ENCODE data around the gene KIF20B.
"Not testable (repeated sequence)": the region's sequence is repeated elsewhere in the genome, so short reads cannot be mapped to it uniquely, and the experiment has no call there.

The KIF20B gene

DNA sequence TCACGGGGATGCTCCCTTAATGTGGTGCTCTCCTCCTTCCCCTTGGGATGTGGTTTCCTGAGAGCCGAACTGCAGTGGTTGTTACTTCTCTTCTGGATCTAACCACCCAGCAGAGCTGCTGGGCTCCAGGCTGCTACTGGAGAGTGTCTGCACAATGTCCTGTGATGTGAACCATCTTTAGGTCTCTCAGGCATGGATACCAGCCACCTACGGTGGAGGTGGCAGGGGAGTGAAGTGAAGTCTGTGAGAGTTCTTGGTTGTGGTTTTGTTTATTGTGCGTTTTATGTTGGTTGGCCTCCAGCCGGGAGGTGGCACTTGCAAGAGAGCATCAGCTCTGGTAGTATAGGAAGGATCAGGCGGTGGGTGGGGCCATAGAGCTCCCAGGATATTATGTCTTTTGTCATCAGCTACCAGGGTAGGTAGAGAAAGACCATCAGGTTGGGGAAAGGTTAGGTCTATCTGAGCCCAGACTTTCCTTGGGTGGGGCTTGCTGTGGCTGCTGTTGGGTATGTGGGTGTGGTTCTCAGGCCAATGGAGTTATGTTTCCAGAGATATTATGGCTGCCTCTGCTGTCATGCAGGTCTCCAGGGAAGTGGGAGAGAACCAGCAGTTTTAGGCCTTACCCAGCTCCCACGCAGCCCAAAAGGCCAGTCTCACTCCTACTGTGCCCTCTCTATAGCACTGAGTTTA is 87.9 kb downstream of the KIF20B start:
- no peak for DNase-seq

DNA sequence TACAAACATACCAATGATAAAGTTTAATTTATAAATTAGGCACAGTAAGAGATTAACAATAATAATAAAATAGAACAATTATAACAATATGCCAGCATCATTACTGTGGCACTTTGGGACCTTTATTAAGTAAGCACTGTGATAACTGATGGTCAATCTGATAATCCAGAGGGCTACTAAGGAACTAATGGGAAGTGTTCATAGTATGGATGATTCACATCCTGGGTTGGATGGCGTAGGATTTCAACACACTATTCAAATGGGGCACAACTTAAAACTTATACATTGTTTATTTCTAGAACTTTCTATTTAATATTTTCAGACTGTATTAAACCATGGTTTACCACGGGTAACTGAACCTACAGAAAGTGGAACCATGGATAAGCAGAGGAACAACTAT is 90.8 kb downstream of the KIF20B start:
- DNase-seq, result no peak

DNA sequence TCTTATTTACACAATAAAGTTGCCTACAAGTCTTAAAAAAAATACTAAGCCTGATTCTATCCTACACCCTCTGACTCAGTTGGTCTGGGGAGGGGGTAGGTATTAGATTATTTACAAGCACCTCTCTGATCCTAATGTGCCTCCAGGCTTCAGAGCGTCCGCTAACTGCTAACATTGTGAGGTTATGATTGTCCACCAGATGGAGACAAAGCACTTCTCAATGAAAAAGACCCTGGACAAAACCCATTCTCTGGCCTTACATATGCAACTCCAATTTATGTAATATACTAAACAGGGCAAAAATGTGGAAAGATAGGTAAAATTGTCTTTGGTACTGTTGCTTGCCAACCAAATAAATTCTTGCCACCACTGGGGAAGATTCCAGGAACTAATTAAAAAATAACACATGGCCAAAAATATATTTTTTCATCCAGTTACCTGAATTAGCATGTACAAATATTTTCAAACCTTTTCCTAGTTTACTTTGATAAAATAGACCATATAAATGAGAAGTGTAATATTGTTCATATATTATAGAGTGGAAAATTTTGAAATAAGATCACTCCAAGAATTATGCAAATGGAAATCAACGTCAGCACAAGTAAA is 92.4 kb downstream of the KIF20B start:
- DNase-seq, result peak; percentile 86

DNA sequence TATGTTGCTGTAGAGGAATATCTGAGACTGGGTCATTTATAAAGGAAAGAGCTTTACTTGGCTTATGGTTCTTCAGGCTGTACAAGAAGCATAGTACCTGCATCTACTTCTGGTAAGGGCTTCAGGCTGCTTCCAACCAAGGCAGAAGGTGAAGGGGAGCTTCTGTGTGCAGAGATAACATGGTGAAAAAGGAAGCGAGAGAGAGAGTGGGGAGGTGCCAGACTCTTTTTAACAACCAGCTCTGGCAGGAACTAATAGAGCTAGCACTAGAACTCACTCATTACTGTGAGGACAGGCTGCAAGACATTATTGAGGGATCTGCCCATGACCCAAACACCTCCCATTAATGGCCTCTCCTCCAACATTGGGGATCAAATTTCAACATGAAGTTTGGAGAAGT is 94.5 kb downstream of the KIF20B start:
- DNase-seq, result peak; percentile 45

DNA sequence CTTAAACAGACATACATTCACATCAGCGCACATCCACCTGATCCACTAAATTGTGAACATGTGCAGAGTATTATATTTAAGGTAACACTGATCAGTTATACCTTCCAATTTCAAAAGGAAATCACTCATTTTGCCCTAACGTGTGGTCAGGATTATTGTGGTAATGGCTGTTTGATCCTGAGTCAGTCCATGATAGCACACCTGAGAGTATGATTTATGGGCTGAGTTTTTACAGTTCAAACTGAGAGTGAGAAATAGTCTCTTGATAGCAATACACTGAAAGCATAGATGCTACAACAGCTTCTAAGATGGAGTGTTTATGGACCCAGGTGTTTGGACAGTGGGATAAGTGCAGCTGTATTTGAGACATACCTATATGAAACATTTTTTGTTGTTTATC is 96.7 kb downstream of the KIF20B start:
- DNase-seq, result no peak

DNA sequence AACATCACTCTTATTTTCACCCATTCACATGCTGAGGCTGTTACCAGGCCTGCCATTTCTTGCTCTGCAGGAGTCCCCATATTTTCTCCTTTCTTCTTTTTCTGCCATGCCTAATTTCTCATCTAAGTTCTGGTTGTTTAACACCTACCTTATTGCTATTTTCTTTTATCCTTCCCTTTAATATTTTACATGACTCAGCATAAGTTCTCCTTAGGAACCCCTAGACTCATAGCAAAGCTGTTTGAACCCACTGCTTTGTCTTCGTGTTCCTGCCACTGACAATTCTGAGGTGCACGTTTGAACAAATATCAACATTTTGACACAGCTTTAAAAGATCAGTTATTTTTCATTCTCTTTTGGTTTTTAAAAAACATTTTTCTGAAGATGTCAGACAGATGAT is 98.2 kb downstream of the KIF20B start:
- DNase-seq, result no peak

DNA sequence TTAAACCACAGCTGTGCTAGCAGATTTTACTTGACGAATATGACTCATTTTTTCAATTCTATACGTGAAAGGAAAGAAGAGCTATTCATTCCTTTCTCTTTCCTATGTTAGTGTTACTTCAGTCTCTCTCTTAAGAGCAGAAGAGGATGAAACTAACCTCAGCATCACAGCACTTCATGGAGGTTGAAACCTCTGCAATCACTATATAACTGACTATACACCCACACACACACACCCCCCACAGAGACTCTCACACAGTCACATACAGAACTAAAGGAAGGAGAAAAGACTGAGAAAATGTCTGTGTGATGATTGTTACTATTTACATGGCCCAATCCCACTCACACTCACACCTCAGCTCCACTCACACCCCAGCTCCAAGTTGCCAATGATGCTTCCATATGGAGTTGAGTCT is 104.2 kb downstream of the KIF20B start:
- DNase-seq, result peak; percentile 15

DNA sequence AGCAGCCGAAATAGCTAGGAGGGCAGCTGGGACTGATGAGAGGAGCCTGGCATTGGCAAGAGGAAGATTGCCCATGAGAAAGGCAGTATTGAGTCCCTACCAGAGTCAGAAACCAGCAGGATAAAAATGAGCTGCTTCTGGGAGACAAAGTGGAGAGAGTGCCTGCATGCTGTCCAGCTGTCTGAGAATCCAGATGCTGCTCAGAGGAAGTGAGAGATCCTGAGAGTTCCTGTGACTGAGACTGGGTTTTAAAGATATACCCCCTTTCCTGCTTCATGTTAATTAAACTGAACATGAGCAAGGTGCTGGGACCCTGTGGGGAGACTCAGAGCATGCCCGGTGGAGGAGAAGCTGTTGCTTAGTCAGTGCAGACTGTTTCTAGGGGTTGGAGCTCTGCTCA is 107.5 kb downstream of the KIF20B start:
- no peak for DNase-seq

DNA sequence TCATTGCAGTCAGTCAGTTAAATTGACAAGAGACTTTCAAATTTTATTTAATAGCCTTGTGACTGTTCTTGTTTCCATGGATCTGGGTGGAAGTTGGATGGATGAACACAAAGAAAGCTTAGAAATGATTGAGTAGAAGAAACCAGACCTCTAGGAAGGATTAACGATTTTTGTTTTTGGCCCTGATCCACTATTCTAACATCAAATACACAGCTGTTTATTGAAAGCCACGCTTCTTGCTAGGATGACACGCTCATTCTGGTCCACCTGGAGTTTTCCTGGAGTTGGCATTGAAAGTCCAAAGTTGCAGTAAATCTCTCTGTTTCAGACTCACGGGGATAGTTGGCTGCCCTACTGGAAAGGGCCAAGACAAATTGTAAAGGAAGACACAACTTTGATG is 108.4 kb downstream of the KIF20B start:
- DNase-seq, result no peak

DNA sequence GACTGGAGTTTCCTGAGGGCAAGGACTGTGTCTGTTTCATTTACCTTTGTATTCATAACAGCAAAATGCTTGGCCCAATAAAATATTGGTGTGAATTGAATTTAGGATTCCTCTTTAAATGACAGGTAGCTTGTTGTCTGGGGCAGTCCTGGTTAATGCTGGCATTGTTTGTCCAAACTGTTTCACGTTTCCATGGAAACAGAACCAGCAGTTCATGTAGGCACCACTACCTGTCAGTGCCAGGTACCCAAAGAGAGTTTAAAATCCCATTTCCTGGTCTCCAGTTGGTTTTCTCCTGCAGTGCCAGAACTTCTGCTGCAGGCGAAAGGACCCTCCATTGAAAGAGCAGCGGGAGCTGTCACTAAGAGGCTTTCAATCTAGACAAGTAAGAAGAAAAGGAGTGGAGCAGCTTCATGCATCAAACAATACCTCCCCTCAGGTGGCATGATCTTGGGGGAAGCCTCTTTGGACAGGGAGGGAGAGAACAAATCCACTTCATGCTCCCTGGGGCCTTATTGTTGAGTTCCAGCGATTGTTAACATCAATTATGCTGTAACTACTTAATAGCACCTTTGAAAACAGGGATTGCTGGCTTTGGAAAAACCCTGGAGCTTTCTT is 109.6 kb downstream of the KIF20B start:
- no peak for DNase-seq

DNA sequence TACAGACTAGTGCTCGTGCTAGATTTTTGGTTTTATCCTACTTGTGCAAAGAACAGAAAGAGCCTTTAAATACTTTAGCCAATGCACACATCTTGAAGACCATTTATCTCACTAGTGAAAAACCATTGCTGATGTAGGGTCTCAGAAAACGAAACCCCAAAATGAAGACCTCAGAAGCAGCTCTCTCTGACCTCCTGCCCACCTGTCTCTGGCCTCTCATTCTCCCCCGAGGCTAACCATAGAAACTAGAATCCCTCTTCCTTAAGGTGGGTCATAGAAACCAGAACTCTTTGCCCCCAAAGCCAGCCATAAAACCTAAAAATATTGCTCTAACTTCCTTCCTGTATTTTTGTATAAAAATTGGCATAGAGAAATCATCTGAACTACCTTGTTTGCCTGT is 112.2 kb downstream of the KIF20B start:
- no peak for DNase-seq

DNA sequence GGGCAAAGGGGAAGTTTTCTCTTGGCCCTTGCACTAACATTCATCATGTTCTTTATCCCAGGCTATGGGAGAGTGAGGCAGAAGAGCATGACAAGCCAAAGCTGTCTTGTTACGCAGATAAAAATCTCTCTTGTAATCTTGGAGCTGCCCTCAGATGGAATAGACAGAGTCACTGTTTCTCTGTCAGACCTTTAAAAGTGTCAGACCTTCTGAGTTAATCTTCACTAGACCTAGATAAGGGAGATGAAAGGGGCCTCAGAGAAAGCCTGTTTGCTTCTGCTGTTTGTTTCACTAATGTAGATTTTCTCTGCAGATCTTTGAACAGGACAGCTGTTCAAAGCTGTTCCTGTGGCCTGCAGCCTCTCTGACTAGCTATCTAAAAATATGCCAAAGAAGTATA is 112.9 kb downstream of the KIF20B start:
- DNase-seq, result no peak

DNA sequence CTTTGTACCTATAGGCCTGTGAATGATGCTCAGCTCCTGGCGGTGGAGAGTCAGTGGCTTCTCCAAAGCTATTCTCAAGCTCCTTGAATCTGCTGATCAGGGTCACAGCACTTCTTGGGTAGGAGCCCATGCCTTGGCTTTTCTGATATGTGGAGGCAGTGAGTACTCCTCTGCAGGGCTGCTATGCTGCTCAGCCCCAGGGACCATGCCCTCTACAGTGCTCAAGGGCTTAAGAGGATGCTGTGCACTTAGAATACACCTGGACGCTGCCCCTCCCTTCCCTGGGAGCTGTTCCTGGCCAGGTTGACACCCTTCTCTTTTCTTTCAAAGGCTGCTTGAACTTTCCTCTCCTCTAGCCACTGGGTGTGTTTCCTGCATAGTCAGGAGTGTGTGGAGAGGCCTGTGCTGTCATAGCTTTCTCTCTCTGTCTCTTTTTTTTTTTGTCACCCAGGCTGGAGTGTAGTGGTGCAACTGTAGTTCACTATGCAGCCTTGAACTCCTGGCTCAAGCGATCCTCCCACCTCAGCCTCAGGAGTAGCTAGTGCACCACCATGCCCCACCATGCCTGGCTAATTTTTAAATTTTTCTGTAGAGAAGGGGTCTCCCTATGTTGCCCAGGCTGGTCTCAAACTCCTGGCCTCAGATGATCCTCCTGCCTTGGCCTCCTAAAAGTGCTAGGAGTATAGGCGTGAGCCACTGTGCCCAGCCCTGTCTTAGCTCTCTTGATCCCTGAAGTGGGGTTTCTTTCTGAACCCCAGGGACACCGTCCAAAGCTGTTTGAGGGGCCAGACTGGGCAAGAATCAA is 113.9 kb downstream of the KIF20B start:
- DNase-seq, result no peak

DNA sequence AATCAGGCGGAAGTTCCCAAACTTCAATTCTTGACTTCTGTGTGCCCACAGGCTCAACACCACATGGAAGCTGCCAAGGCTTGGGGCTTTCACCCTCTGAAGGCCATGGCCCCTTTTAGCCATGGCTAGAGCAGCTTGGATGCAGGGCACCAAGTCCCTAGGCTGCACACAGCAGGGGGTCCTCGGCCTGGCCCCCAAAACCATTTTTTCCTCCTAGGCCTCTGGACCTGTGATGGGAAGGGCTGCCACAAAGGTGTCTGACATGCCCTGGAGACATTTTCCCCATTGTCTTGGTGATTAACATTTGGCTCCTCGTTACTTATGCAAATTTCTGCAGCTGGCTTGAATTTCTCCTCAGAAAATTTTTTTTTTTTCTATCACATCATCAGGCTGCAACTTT is 117.6 kb downstream of the KIF20B start:
- not testable (repeated sequence) for DNase-seq
